GM23338 (cell line): Measurements from ENCODE around the gene ARL8B. TPM values are rescaled to one million over a fixed set of nuclear protein-coding genes. Genes with fewer than 3 reads are reported as not detected.

Source experiments
- ATAC-seq: fragments of 200-7000 bp; cut with Tn5 transposase; 3 replicates; pipeline ENCODE4 v1.9.1; 2020
- DNase-seq: peaks from one replicate; pipeline ENCODE4 v3.0.0-alpha.2; 2015; ENCODE audit warnings: low spot score
- H2AFZ ChIP-seq: fragments of 200-600 bp; sonication (generic); 2 replicates; pipeline ENCODE4 v1.8.0; 2016; ENCODE audit warnings: antibody characterized with exemption, mild to moderate bottlenecking, moderate library complexity
- H3F3A ChIP-seq: fragments of 200-600 bp; sonication (generic); replicated peaks from 2 replicates; pipeline ENCODE4 v1.8.0; 2017; ENCODE audit warnings: antibody characterized with exemption, mixed run types, low read depth
- H3K27ac ChIP-seq: fragments of 200-600 bp; sonication (generic); 2 replicates; pipeline ENCODE4 v1.6.1; 2016; ENCODE audit warnings: low read depth
- H3K27me3 ChIP-seq: fragments of 200-600 bp; sonication (generic); 2 replicates; pipeline ENCODE4 v1.8.0; 2016; ENCODE audit warnings: mild to moderate bottlenecking, mixed run types, moderate library complexity; ENCODE audit not compliant: insufficient read depth
- H3K36me3 ChIP-seq: fragments of 200-600 bp; sonication (generic); 2 replicates; pipeline ENCODE4 v1.8.0; 2016; ENCODE audit warnings: mild to moderate bottlenecking; ENCODE audit not compliant: insufficient read depth
- H3K4me1 ChIP-seq: fragments of 200-600 bp; sonication (generic); 2 replicates; pipeline ENCODE4 v1.8.0; 2016; ENCODE audit warnings: mild to moderate bottlenecking, moderate library complexity; ENCODE audit not compliant: insufficient read depth
- H3K4me2 ChIP-seq: fragments of 200-600 bp; sonication (generic); 2 replicates; pipeline ENCODE4 v1.7.1; 2017; ENCODE audit warnings: mixed run types
- H3K4me3 ChIP-seq: fragments of 200-600 bp; sonication (generic); 2 replicates; pipeline ENCODE4 v1.6.1; 2016; ENCODE audit warnings: mixed run types
- H3K79me2 ChIP-seq: fragments of 200-600 bp; sonication (generic); replicated peaks from 2 replicates; pipeline ENCODE4 v1.8.0; 2017; ENCODE audit warnings: mild to moderate bottlenecking; ENCODE audit not compliant: insufficient read depth
- H3K9me2 ChIP-seq: fragments of 200-600 bp; sonication (generic); 2 replicates; pipeline ENCODE4 v1.8.0; 2017; ENCODE audit not compliant: insufficient read depth
- H4K20me1 ChIP-seq: fragments of 200-600 bp; sonication (generic); replicated peaks from 2 replicates; pipeline ENCODE4 v1.8.0; 2017; ENCODE audit warnings: mild to moderate bottlenecking; ENCODE audit not compliant: insufficient read depth
- H3K27ac Mint-ChIP-seq: 2 replicates; pipeline ENCODE4 v1.8.0; 2020; ENCODE audit warnings: inconsistent platforms, mild to moderate bottlenecking, moderate library complexity, mixed read lengths
- H3K27me3 Mint-ChIP-seq: 3 replicates; pipeline ENCODE4 v1.8.0; 2022; ENCODE audit warnings: low read depth, mild to moderate bottlenecking, moderate library complexity, mixed read lengths, inconsistent platforms; ENCODE audit not compliant: insufficient read depth, poor library complexity
- H3K36me3 Mint-ChIP-seq: 3 replicates; pipeline ENCODE4 v1.8.0; 2021; ENCODE audit warnings: low read depth, mild to moderate bottlenecking, inconsistent platforms, moderate library complexity, mixed read lengths
- H3K4me1 Mint-ChIP-seq: 3 replicates; pipeline ENCODE4 v1.8.0; 2020; ENCODE audit warnings: mild to moderate bottlenecking, inconsistent platforms, mixed read lengths
- H3K4me3 Mint-ChIP-seq: 3 replicates; pipeline ENCODE4 v1.8.0; 2021; ENCODE audit warnings: moderate library complexity, mild to moderate bottlenecking, inconsistent platforms, mixed read lengths
- H3K9me3 Mint-ChIP-seq: 3 replicates; pipeline ENCODE4 v1.8.0; 2020; ENCODE audit warnings: moderate library complexity, mild to moderate bottlenecking, inconsistent platforms, mixed read lengths
- CREB1 ChIP-seq: fragments of 250-450 bp; sonication (Bioruptor Pico); IDR thresholded peaks from 2 replicates; pipeline ENCODE4 v1.5.0; 2020; ENCODE audit warnings: low read depth, mild to moderate bottlenecking, moderate library complexity
- CTCF ChIP-seq, 2 experiments: fragments of 200-600 bp in 1 of 2; sonication (generic) in 1 of 2; conservative IDR thresholded peaks; 2 replicates each; pipeline versions ENCODE4 v1.5.1 to v1.6.1; 2016 to 2017; ENCODE audit warnings: antibody characterized with exemption in 2 of 2, low read depth in 2 of 2, mild to moderate bottlenecking in 2 of 2, moderate library complexity in 1 of 2
- EZH2 ChIP-seq: fragments of 200-600 bp; sonication (generic); IDR thresholded peaks from one replicate; pipeline ENCODE4 v1.8.0; 2017; ENCODE audit warnings: antibody characterized with exemption, mild to moderate bottlenecking, low read depth; ENCODE audit not compliant: unreplicated experiment
- JUNB ChIP-seq: IDR thresholded peaks from one replicate; pipeline ENCODE4 v1.6.1; 2016; ENCODE audit warnings: antibody characterized with exemption; ENCODE audit not compliant: unreplicated experiment
- REST ChIP-seq: IDR thresholded peaks from one replicate; pipeline ENCODE4 v1.6.1; 2018; ENCODE audit warnings: antibody characterized with exemption; ENCODE audit not compliant: unreplicated experiment
- STAT1 ChIP-seq: IDR thresholded peaks from one replicate; pipeline ENCODE4 v1.6.1; 2016; ENCODE audit warnings: antibody characterized with exemption; ENCODE audit not compliant: unreplicated experiment
- ZNF462 ChIP-seq: fragments of 250-450 bp; sonication (Bioruptor Pico); IDR thresholded peaks from 2 replicates; pipeline ENCODE4 v1.5.0; 2020; ENCODE audit warnings: mild to moderate bottlenecking, moderate library complexity
- polyA plus RNA-seq: library from polyadenylated mRNA; unstranded; fragments of >200 nt; fragmentation: Nextera tagmentation; extraction: Ambion mirVana; gene quantifications from 2 replicates; pipeline ENCODE4 v1.2.1, GENCODE V29; 2016
- total RNA-seq: library from RNA; depleted of rRNA; stranded (reverse); fragments of >200 nt; shearing (Covaris generic); gene quantifications from 2 replicates; pipeline ENCODE4 v1.2.3, GENCODE V29; 2014

Gene ARL8B
- total and polyA plus RNA-seq, 2 experiments from 2014 or later, result 25.5 to 40.8 TPM

GRCh38 chr3:5095886-5096285, 26.2 kb upstream of the ARL8B start:
- ATAC-seq (peak; percentile 98), DNase-seq (peak; percentile 78)
- no peaks in the 10 kb centered on the region for H3K36me3 ChIP-seq
- Mint-ChIP-seq H3K27ac (no peak overlapping the region), H3K4me3 (peak overlapping the region; percentile 67), H3K27me3 (peaks cover 13% of the 10 kb centered on the region), H3K36me3 (no peaks in the 10 kb centered on the region; the same call in 2 of the 3 replicates), H3K4me1 (peaks cover 8% of the 10 kb centered on the region), H3K9me3 (no peaks in the 10 kb centered on the region)
- no peaks in the 10 kb centered on the region for H3K9me2 ChIP-seq
- H3F3A ChIP-seq, result no peaks in the 10 kb centered on the region
- H3K4me1 ChIP-seq, result 0 out of 2 replicates have a peak, but pooled peaks cover 3% of the 10 kb centered on the region
- no peaks in the 10 kb centered on the region for H3K79me2 ChIP-seq
- no peak overlapping the region for H3K27ac ChIP-seq
- peak; percentile 37; the same call in 1 of the 2 replicates for TF ChIP-seq CREB1 (CRISPR knock-in tag)
- peak; percentile 29 to 34 for TF ChIP-seq CTCF (conservative IDR thresholded peaks at IDR 0.05; ENCODE audit: low read depth in 2 of 2)
- no peak for TF ChIP-seq STAT1
- no peaks in the 10 kb centered on the region for H4K20me1 ChIP-seq
- H2AFZ ChIP-seq, result peak overlapping the region; percentile 89
- H3K4me3 ChIP-seq, result peak overlapping the region; percentile 50
- H3K4me2 ChIP-seq, result peak overlapping the region; percentile 81
- H3K27me3 ChIP-seq, result peaks cover 28% of the 10 kb centered on the region

- peak; percentile 35 for ATAC-seq
- Histone ChIP-seq H3F3A (no peaks in the 10 kb centered on the region), H3K9me2 (no peaks in the 10 kb centered on the region), H3K4me3 (peak overlapping the region; percentile 50), H3K27ac (no peak overlapping the region), H3K36me3 (no peaks in the 10 kb centered on the region), H3K4me2 (peak overlapping the region; percentile 81), H3K27me3 (peaks cover 28% of the 10 kb centered on the region), H3K79me2 (no peaks in the 10 kb centered on the region), H3K4me1 (0 out of 2 replicates have a peak, but pooled peaks cover 3% of the 10 kb centered on the region), H4K20me1 (no peaks in the 10 kb centered on the region), H2AFZ (peak overlapping the region; percentile 63; the same call in 1 of the 2 replicates)
- H3K9me3 Mint-ChIP-seq, result no peaks in the 10 kb centered on the region
- peaks cover 13% of the 10 kb centered on the region for H3K27me3 Mint-ChIP-seq
- peak overlapping the region; percentile 67 for H3K4me3 Mint-ChIP-seq
- no peaks in the 10 kb centered on the region; the same call in 2 of the 3 replicates for H3K36me3 Mint-ChIP-seq
- no peak for DNase-seq
- peaks cover 8% of the 10 kb centered on the region for H3K4me1 Mint-ChIP-seq
- no peak overlapping the region for H3K27ac Mint-ChIP-seq
- TF ChIP-seq EZH2 (no peak), STAT1 (no peak), REST (no peak), JUNB (no peak), ZNF462 (no peak)
Observed at GRCh38 chr3:5096336-5097008, 25.6 kb upstream of the ARL8B start.
